ENCODE measurements around the gene ZSCAN21.

DNA sequence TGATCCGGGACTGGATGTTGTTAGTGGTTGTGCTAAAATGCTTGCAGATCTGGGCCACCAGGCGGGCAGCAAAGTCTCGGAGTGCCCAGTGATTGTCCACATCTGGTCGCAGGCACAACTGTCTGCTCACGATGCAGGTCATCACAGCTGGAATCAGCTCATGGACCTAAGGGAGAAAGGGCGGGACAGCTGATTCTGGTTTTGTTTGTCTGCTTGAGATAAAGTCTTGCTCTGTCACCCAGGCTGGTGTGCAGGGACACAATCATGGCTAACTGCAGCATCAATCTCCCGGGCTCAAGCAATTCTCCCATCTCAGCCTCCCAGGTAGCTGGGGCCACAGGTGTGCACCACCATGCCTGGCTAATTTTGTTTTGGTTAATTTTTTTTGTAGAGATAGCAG is 61.6 kb downstream of the ZSCAN21 start:
- TF ChIP-seq, protein P1, sequence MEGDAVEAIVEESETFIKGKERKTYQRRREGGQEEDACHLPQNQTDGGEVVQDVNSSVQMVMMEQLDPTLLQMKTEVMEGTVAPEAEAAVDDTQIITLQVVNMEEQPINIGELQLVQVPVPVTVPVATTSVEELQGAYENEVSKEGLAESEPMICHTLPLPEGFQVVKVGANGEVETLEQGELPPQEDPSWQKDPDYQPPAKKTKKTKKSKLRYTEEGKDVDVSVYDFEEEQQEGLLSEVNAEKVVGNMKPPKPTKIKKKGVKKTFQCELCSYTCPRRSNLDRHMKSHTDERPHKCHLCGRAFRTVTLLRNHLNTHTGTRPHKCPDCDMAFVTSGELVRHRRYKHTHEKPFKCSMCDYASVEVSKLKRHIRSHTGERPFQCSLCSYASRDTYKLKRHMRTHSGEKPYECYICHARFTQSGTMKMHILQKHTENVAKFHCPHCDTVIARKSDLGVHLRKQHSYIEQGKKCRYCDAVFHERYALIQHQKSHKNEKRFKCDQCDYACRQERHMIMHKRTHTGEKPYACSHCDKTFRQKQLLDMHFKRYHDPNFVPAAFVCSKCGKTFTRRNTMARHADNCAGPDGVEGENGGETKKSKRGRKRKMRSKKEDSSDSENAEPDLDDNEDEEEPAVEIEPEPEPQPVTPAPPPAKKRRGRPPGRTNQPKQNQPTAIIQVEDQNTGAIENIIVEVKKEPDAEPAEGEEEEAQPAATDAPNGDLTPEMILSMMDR (IDR thresholded peaks at IDR 0.05) = no peak
- TF ChIP-seq MAFK (IDR thresholded peaks at IDR 0.05; ENCODE audit: partially characterized antibody) = no peak
- no peak for TF ChIP-seq TP53 (CRISPR knock-in tag; IDR thresholded peaks at IDR 0.05)
